Progenitor cell of endocrine pancreas (in vitro differentiated cells): ENCODE results near the gene SMAD9. TPM values are rescaled to one million over a fixed set of nuclear protein-coding genes. Genes with fewer than 3 reads are reported as not detected.

Experiments used
- DNase-seq: peaks from one replicate; pipeline ENCODE4 v3.0.0; 2021; ENCODE audit warnings: low spot score; ENCODE audit not compliant: unreplicated experiment
- H3K27ac Mint-ChIP-seq: 2 replicates; pipeline ENCODE4 v1.8.0; 2021; ENCODE audit warnings: mild to moderate bottlenecking, moderate library complexity, mixed read lengths
- H3K27me3 Mint-ChIP-seq: 2 replicates; pipeline ENCODE4 v1.8.0; 2021; ENCODE audit warnings: mixed read lengths
- H3K36me3 Mint-ChIP-seq: 2 replicates; pipeline ENCODE4 v1.8.0; 2022; ENCODE audit warnings: mixed read lengths; ENCODE audit not compliant: insufficient read depth
- H3K4me1 Mint-ChIP-seq: 2 replicates; pipeline ENCODE4 v1.8.0; 2021; ENCODE audit warnings: low read depth, mixed read lengths
- H3K4me3 Mint-ChIP-seq: 2 replicates; pipeline ENCODE4 v1.8.0; 2021; ENCODE audit warnings: low read depth, mild to moderate bottlenecking, moderate library complexity, mixed read lengths
- H3K9me3 Mint-ChIP-seq: 2 replicates; pipeline ENCODE4 v1.8.0; 2021; ENCODE audit warnings: low read depth, mixed read lengths
- CTCF ChIP-seq: fragments of 200-600 bp; sonication (generic); IDR thresholded peaks from one replicate; pipeline ENCODE4 v1.5.0; 2021; ENCODE audit warnings: antibody characterized with exemption, mild to moderate bottlenecking; ENCODE audit not compliant: unreplicated experiment
- total RNA-seq: library from RNA; stranded (reverse); gene quantifications from 2 replicates; pipeline ENCODE4 v1.2.1, GENCODE V29; 2021

Gene SMAD9
- total RNA-seq, 1 donor from 2014 or later: 10.5 TPM

GRCh38 chr13:36813225-36813624 is 106.8 kb downstream of the SMAD9 start:
- H3K27ac Mint-ChIP-seq: no peak overlapping the region
- no peak for DNase-seq
- TF ChIP-seq CTCF: no peak
- H3K4me3 Mint-ChIP-seq: no peak overlapping the region
- H3K27me3 Mint-ChIP-seq: no peaks in the 10 kb centered on the region
- no peaks in the 10 kb centered on the region for H3K36me3 Mint-ChIP-seq
- peaks cover under 1% of the 10 kb centered on the region for H3K4me1 Mint-ChIP-seq
- H3K9me3 Mint-ChIP-seq: no peaks in the 10 kb centered on the region

GRCh38 chr13:36807616-36808015 is 112.4 kb downstream of the SMAD9 start:
- H3K27ac Mint-ChIP-seq: no peak overlapping the region
- H3K9me3 Mint-ChIP-seq: no peaks in the 10 kb centered on the region
- no peak for TF ChIP-seq CTCF
- H3K36me3 Mint-ChIP-seq: no peaks in the 10 kb centered on the region
- no peaks in the 10 kb centered on the region for H3K27me3 Mint-ChIP-seq
- no peak for DNase-seq
- H3K4me1 Mint-ChIP-seq: no peaks in the 10 kb centered on the region
- no peak overlapping the region for H3K4me3 Mint-ChIP-seq

- Mint-ChIP-seq H3K36me3 (no peaks in the 10 kb centered on the region), H3K27ac (no peak overlapping the region), H3K4me1 (no peaks in the 10 kb centered on the region), H3K9me3 (no peaks in the 10 kb centered on the region), H3K4me3 (no peak overlapping the region), H3K27me3 (no peaks in the 10 kb centered on the region)
- TF ChIP-seq CTCF: no peak
- DNase-seq: no peak
These were observed 113.9 kb downstream of the SMAD9 start for GRCh38 chr13:36806102-36806501.

GRCh38 chr13:36804588-36804987 is 115.5 kb downstream of the SMAD9 start:
- Mint-ChIP-seq H3K36me3 (no peaks in the 10 kb centered on the region), H3K27ac (no peak overlapping the region), H3K4me3 (no peak overlapping the region), H3K27me3 (no peaks in the 10 kb centered on the region), H3K4me1 (peaks cover 4% of the 10 kb centered on the region), H3K9me3 (no peaks in the 10 kb centered on the region)
- no peak for TF ChIP-seq CTCF
- DNase-seq: no peak

GRCh38 chr13:36801035-36801434 is 119.0 kb downstream of the SMAD9 start:
- no peak for TF ChIP-seq CTCF
- DNase-seq: no peak
- H3K27ac Mint-ChIP-seq: no peak overlapping the region
- H3K4me3 Mint-ChIP-seq: no peak overlapping the region
- H3K36me3 Mint-ChIP-seq: no peaks in the 10 kb centered on the region
- H3K9me3 Mint-ChIP-seq: no peaks in the 10 kb centered on the region
- H3K4me1 Mint-ChIP-seq: peaks cover 4% of the 10 kb centered on the region
- H3K27me3 Mint-ChIP-seq: no peaks in the 10 kb centered on the region

GRCh38 chr13:36796052-36796451 is 124.0 kb downstream of the SMAD9 start:
- TF ChIP-seq CTCF: no peak
- H3K36me3 Mint-ChIP-seq: no peaks in the 10 kb centered on the region
- no peaks in the 10 kb centered on the region for H3K27me3 Mint-ChIP-seq
- no peak overlapping the region for H3K4me3 Mint-ChIP-seq
- H3K27ac Mint-ChIP-seq: no peak overlapping the region
- DNase-seq: no peak
- H3K9me3 Mint-ChIP-seq: no peaks in the 10 kb centered on the region
- peaks cover 4% of the 10 kb centered on the region for H3K4me1 Mint-ChIP-seq
